ENCODE measurements around the gene ERC2. TPM values are rescaled to one million over a fixed set of nuclear protein-coding genes. Genes with fewer than 3 reads are reported as not detected.

The ERC2 gene
- total and polyA plus RNA-seq, 2 of the 8 experiments (the other 6 are each of a cell fraction or from before 2014, with no cell fraction given) = 16.4 to 22.8 TPM

DNA sequence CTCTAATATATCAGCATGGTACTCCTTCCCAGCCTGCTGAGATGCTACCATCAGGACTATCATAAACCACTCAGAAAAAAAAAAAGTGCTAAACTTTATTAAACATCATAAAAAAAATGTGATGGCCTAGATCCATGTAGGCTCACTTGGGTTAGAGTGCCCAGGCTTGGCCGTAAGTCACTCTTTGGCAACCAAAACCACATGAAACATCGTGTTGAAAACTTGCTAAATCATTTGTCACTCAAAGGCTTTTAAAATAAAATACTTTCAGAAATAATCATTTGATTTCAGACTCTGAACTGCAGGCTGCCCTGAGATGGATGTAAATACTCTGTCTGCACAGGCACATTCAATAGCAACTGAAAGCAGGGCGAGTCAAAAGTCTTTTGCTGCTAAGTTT, 902.7 kb downstream of the ERC2 start:
- Histone ChIP-seq H4K5ac (ENCODE audit: insufficient read length, low read depth, low read length) (no peak overlapping the region), H2BK5ac (ENCODE audit: low read depth, low read length) (no peak overlapping the region), H3K79me1 (ENCODE audit: low read depth, low read length) (no peaks in the 10 kb centered on the region), H3K27ac (ENCODE audit: low read depth, low read length) (no peak overlapping the region), H4K8ac (ENCODE audit: extremely low read depth, insufficient read depth, low read length) (no peak overlapping the region), H3K4me3 (ENCODE audit: extremely low read depth in 1 of 4, insufficient read depth in 2 of 4, low read depth in 3 of 4, low read length in 4 of 4) (no peak overlapping the region), H3K36me3 (ENCODE audit: control insufficient read depth in 2 of 4, insufficient read depth in 4 of 4, low read length in 3 of 4) (no peaks in the 10 kb centered on the region), H3K4me2 (ENCODE audit: insufficient read depth in 1 of 2, low read depth in 2 of 2, low read length in 2 of 2) (no peak overlapping the region), H3K27me3 (replicated peaks in 1 of 4; ENCODE audit: control insufficient read depth in 3 of 4, extremely low read depth in 1 of 4, insufficient read depth in 3 of 4, low read length in 3 of 4) (no peaks in the 10 kb centered on the region), H3K79me2 (ENCODE audit: control insufficient read depth in 1 of 2, insufficient read depth in 2 of 2, low read length in 2 of 2) (no peaks in the 10 kb centered on the region), H3K4ac (replicated peaks; ENCODE audit: insufficient read length, low read depth, low read length) (no peak overlapping the region), H3K56ac (replicated peaks; ENCODE audit: insufficient read length, low read depth, low read length) (no peak overlapping the region), H3K23ac (ENCODE audit: insufficient read length) (no peak overlapping the region), H3K9me3 (ENCODE audit: insufficient read depth in 2 of 2, low read depth in 1 of 2, low read length in 1 of 2) (no peaks in the 10 kb centered on the region), H3K18ac (ENCODE audit: extremely low read depth, low read length) (no peak overlapping the region), H3K9ac (replicated peaks in 1 of 4; ENCODE audit: extremely low read depth in 1 of 4, low read depth in 3 of 4, low read length in 3 of 4) (no peak overlapping the region), H3K14ac (ENCODE audit: insufficient read length) (no peak overlapping the region), H3K23me2 (ENCODE audit: low read depth, low read length) (no peaks in the 10 kb centered on the region), H2BK20ac (ENCODE audit: low read length) (no peak overlapping the region), H2AFZ (ENCODE audit: low read length) (no peak overlapping the region), H4K20me1 (replicated peaks in 1 of 2; ENCODE audit: control insufficient read depth in 1 of 2, insufficient read depth in 2 of 2, low read length in 2 of 2) (no peaks in the 10 kb centered on the region), H4K91ac (replicated peaks; ENCODE audit: insufficient read length, low read length) (peak overlapping the region; percentile 25), H3K4me1 (replicated peaks in 1 of 4; ENCODE audit: control insufficient read depth in 3 of 4, insufficient read depth in 4 of 4, low read length in 3 of 4) (peaks cover 0 to 5% (median 1%) of the 10 kb centered on the region in 4 experiments; a peak in 6 of 7 replicates), H2BK12ac (ENCODE audit: low read depth, low read length) (no peak overlapping the region), H2BK120ac (replicated peaks; ENCODE audit: low read depth, low read length) (no peak overlapping the region), H2AK5ac (ENCODE audit: low read depth, low read length) (no peak overlapping the region), H2BK15ac (ENCODE audit: low read length) (0 out of 2 replicates have a peak overlapping the region, but pooled peaks have one; percentile 61)
- 88% methylated on average over 3 of the region's 3 CpGs; no CpG with 5 or more reads in 1 of the 2 experiments for WGBS, 2 experiments (ENCODE audit: extremely low coverage in 1 of 2, insufficient coverage in 1 of 2, insufficient read length in 1 of 2, insufficient replicate concordance in 2 of 2, low coverage in 1 of 2, low lambda C conversion rate in 2 of 2, missing lambda C conversion rate in 1 of 2)
- no peak for FAIRE-seq
- DNase-seq (ENCODE audit: low read depth in 1 of 2, low spot score in 2 of 2) = no peak
- ChIA-PET CTCF (ENCODE audit: partially characterized antibody) (interaction anchor here (2.5 kb wide), 1 partner anchor 9 kb away, joined by 6 read pairs; no protein-coding TSS in a partner anchor), POLR2A (ENCODE audit: partially characterized antibody) (interaction anchor here (1.2 kb wide), 1 partner anchor 9 kb away, joined by 3 read pairs; no protein-coding TSS in a partner anchor)
- TF ChIP-seq GTF2F1 (IDR thresholded peaks at IDR 0.05; ENCODE audit: borderline replicate concordance, low read depth, low read length) (no peak), CBX5 (IDR thresholded peaks at IDR 0.05; ENCODE audit: low read depth, low read length) (no peak), SP2 (IDR thresholded peaks at IDR 0.05; ENCODE audit: low read length) (no peak), TBP (IDR thresholded peaks at IDR 0.05; ENCODE audit: low read depth, low read length) (no peak), RBBP5 (IDR thresholded peaks at IDR 0.05; ENCODE audit: borderline replicate concordance, low read depth, low read length) (no peak), GABPA (IDR thresholded peaks at IDR 0.05; ENCODE audit: borderline replicate concordance, insufficient read depth, low read length) (no peak), KDM1A (IDR thresholded peaks at IDR 0.05; ENCODE audit: borderline replicate concordance, low read length) (no peak), TCF12 (IDR thresholded peaks at IDR 0.05; ENCODE audit: low read depth, low read length) (no peak), CHD1 (IDR thresholded peaks at IDR 0.05; ENCODE audit: low read depth, low read length) (no peak), FOSL1 (IDR thresholded peaks at IDR 0.05; ENCODE audit: insufficient read depth, low read depth, low read length) (no peak), CTBP2 (IDR thresholded peaks at IDR 0.05; ENCODE audit: borderline replicate concordance, insufficient read depth, insufficient read length, low read length) (no peak), MAFK (IDR thresholded peaks at IDR 0.05; ENCODE audit: low read depth, low read length) (no peak), SIRT6 (IDR thresholded peaks at IDR 0.05; ENCODE audit: low read length) (no peak), CHD2 (IDR thresholded peaks at IDR 0.05; ENCODE audit: low read length) (no peak)
- TF ChIP-seq, protein P1, sequence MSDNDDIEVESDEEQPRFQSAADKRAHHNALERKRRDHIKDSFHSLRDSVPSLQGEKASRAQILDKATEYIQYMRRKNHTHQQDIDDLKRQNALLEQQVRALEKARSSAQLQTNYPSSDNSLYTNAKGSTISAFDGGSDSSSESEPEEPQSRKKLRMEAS (IDR thresholded peaks at IDR 0.05) = no peak

Measured in H1 (cell line).